Activated naive CD8-positive, alpha-beta T cell treated with anti-CD3 and anti-CD28 coated beads, Interleukin-2, amount 50 U/mL, for 16 hours (primary cell): ENCODE measurements around the gene CSNK2A2.

ENCODE experiments used
- DNase-seq: peaks from one replicate; pipeline ENCODE4 v3.0.0-alpha.2; 2020; ENCODE audit warnings: low read depth, low spot score

CSNK2A2 gene

GRCh38 chr16:58110571-58111301 lies 87.2 kb downstream of the CSNK2A2 start:
- DNase-seq, result no peak

GRCh38 chr16:58109881-58110280 lies 88.0 kb downstream of the CSNK2A2 start:
- DNase-seq, result no peak

GRCh38 chr16:58109330-58109729 lies 88.6 kb downstream of the CSNK2A2 start:
- no peak for DNase-seq
